AG09309 (cell line): ENCODE measurements around the gene FAM168A.

Source experiments
- DNase-seq: peaks from one replicate; pipeline ENCODE4 v3.0.0-alpha.2; 2010; ENCODE audit warnings: low read depth
- H3K4me3 ChIP-seq: 2 replicates; pipeline ENCODE4 v1.5.1; 2011; ENCODE audit warnings: mild to moderate bottlenecking, low read depth, low read length, moderate library complexity; ENCODE audit not compliant: control insufficient read depth
- TF ChIP-seq, protein P1 (sequence below): IDR thresholded peaks from 2 replicates; pipeline ENCODE4 v1.5.1; 2011; ENCODE audit warnings: mild to moderate bottlenecking, low read depth, low read length, inconsistent platforms; ENCODE audit not compliant: insufficient read depth, control insufficient read depth; ENCODE audit errors: missing control alignments

The FAM168A gene

DNA sequence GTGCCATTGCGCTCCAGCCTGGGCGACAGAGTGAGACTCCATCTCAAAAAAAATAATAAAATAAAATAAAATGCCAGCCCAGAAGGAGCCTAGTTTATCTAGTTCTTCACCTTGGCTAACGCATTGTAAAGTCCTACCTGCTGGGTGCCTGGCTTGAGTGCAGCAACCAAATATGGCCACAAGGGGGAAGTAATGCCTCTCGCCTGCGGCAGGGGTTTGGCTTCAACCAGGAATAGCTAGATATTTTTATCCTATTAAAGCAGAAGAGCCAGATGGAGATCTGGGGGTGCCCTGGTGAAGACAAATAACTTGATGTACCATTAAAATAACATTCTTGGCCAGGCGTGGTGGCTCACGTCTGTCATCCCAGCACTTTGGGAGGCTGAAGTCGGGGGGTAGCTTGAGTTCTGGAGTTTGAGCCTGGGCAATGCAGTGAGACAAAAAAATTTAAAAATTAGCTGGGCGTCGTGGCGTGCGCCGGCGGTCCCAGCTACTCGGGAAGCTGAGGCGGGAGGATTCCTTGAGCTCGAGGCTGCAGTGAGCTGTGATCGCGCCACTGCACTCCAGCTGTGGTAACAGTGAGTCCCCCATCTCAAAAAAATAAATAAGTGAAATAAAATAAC, 27.9 kb upstream of the FAM168A start:
- TF ChIP-seq, protein P1, sequence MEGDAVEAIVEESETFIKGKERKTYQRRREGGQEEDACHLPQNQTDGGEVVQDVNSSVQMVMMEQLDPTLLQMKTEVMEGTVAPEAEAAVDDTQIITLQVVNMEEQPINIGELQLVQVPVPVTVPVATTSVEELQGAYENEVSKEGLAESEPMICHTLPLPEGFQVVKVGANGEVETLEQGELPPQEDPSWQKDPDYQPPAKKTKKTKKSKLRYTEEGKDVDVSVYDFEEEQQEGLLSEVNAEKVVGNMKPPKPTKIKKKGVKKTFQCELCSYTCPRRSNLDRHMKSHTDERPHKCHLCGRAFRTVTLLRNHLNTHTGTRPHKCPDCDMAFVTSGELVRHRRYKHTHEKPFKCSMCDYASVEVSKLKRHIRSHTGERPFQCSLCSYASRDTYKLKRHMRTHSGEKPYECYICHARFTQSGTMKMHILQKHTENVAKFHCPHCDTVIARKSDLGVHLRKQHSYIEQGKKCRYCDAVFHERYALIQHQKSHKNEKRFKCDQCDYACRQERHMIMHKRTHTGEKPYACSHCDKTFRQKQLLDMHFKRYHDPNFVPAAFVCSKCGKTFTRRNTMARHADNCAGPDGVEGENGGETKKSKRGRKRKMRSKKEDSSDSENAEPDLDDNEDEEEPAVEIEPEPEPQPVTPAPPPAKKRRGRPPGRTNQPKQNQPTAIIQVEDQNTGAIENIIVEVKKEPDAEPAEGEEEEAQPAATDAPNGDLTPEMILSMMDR = peak; percentile 92
- H3K4me3 ChIP-seq = peak overlapping the region; percentile 15; the same call in 1 of the 2 replicates
- peak; percentile 13 for DNase-seq

DNA sequence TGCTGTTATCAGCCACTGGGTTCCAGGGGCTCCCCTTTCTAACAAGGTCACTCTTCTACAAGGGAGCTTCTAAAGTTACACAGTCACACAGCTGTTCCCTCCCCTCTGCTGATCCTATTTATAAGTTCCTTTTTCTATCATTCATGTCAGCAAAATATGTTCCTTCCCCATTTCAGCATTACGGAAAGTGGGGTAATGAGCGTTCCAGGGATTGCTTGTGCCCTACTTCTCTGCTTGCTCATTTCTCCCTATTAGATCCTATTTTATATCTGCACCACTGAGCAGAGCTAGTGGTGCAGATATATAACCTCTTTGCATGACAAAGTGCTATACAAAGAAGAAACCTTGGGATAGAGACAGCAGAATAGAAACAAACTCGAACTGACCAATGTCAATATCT, 25.8 kb upstream of the FAM168A start:
- no peak overlapping the region for H3K4me3 ChIP-seq
- DNase-seq = no peak
- TF ChIP-seq, protein P1 = no peak

DNA sequence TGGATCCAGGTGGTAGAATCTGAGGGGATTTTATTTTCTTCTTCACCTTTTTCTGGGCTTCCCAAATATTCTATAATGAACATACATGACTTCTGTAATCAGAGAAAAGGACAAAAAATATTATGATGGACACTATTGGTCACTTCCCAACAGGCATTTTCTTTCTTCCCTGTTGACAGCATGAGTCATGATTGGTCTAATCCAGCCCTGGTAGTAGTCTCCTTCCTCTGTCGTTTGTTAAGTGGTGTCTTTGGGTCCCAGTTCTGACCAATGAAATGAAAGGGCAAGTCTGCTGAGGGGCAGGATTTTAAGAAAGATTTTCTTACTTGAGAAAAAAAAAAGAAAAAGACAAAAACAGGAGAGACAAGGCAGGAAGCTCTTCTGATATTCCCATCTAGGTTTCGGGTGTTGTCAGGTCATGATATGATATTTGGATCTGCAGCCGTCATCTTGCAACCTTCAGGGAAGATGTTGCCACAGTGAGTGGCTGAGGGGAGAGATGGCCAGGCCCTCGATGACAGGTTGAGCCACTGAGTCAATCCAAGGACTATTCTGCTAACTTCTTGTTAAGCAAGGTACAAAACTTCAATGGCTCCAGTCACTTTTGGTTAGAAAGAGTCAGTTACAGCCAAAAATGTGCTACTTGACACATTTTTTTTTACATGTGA, 25.1 kb upstream of the FAM168A start:
- no peak overlapping the region for H3K4me3 ChIP-seq
- no peak for DNase-seq
- TF ChIP-seq, protein P1 = no peak

DNA sequence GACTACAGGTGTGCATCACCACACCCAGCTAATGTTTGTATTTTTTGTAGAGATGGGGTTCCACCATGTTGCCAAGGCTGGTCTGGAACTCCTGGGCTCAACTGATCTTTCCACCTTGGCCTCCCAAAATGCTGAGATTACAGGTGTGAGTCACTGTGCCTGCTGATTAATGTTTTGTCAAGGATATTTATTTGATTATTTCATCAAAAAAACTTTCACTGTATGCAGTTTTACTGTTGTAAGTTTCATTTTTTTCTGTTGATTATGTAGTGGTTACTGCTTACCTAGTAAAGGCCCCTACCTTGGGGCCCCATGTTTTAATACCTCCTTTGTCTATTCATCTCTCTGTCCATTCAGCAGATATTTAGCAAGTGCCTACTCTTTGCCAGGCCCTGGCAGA, 16.7 kb upstream of the FAM168A start:
- H3K4me3 ChIP-seq = no peak overlapping the region
- TF ChIP-seq, protein P1 = no peak
- no peak for DNase-seq

DNA sequence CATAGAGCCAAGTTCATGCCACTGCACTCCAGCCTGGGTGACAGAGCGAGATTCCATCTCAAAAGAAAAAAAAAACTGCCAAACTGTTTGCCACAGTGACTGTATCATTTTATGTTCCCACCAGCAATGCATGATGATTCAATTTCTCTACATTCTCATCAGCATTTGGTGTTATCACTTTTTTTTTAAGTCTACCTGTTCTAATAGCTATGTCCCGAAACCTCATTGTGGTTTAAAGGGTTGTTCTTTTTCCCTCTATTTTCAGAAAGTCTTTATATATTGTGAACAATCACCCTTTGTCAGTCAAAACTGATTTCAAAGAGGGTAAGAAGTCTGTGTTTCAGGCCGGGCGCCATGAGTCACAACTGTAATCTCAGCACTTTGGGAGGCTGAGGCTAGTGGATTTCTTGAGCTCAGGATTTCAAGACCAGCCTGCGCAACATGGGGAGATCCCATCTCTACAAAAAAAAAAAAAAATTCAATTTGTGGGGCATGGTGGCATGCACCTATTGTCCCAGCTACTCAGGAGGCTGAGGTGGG, 14.8 kb upstream of the FAM168A start:
- no peak for DNase-seq
- TF ChIP-seq, protein P1 = no peak

DNA sequence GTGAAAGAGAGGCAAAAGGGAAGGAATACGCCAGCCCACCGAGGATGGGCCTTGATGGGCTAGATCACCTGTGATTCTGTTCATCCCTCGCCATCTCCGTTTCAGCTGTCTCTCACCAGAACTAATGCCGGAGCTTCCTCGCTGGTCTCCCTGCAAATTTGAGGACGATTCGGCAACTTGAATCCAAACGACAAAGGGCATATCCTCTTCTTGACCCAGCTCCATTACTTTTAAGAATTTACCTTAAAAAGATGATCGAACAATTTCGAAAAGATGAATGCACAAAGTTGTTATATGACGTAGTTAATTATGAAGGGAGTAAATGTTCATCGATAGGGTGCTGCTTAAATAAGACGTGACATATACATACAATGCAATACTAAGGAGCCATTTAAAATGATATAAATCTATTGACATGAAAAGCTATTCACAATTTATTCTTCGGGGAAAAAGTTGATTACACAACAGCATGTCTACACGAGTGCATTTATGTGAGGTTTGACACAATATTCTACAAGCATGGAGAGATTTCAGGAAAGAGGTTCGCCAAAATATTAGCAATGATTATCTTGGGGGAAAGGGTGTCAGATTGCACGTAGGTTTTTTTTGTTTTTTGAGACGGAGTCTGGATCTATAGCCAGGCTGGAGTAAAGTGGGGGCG, 937 bp upstream of the FAM168A start:
- no peak for DNase-seq

More for the DNA sequence above, 14.8 kb upstream of the FAM168A start:
- no peak overlapping the region for H3K4me3 ChIP-seq

More for the DNA sequence above, 937 bp upstream of the FAM168A start:
- TF ChIP-seq, protein P1 = no peak
- peak overlapping the region; percentile 89 for H3K4me3 ChIP-seq
